Endothelial cell of umbilical vein (primary cell): Measurements from ENCODE around the gene TXNDC9. TPM values are rescaled to one million over a fixed set of nuclear protein-coding genes. Genes with fewer than 3 reads are reported as not detected.

Experiments
- BruUV-seq: library from RNA; stranded (reverse); fragments of 400-500 nt; replicated peaks from 2 replicates; lab custom pipeline; 2021; lab: Mats Ljungman, UMichigan
- CTCF ChIA-PET: fragments of 300-600, 350-600 bp; sonication (Branson Sonifier 250); formaldehyde crosslinking; loops from one replicate; lab custom pipeline; 2021; ENCODE audit warnings: antibody characterized with exemption, inconsistent platforms; lab: Charles Lee
- POLR2A ChIA-PET: fragments of 300-600, 350-600 bp; sonication (Branson Sonifier 250); formaldehyde crosslinking; loops from one replicate; lab custom pipeline; 2021; ENCODE audit warnings: antibody characterized with exemption, inconsistent platforms; lab: Charles Lee
- DNase-seq: peaks from one replicate; pipeline ENCODE4 v3.0.0-alpha.2; 2011; ENCODE audit warnings: low read depth, low spot score
- FAIRE-seq: peaks from 2 replicates; lab custom pipeline; 2011; peaks lifted over from hg19 to GRCh38; lab: Jason Lieb, UNC
- H2AFZ ChIP-seq: 2 replicates; pipeline ENCODE4 v1.6.0; 2012; ENCODE audit warnings: low read depth, low read length, control low read depth, inconsistent platforms
- H3K27ac ChIP-seq: 2 replicates; pipeline ENCODE4 v1.5.1; 2011; ENCODE audit warnings: low read depth, mild to moderate bottlenecking, control low read depth, low read length, moderate library complexity; ENCODE audit not compliant: insufficient read depth
- H3K27me3 ChIP-seq, 2 experiments: 2 replicates each; pipeline versions ENCODE4 v1.6.0 to v1.6.1; 2011; ENCODE audit warnings: low read length in 2 of 2, mixed read lengths in 1 of 2; ENCODE audit not compliant: control insufficient read depth in 2 of 2, insufficient read depth in 2 of 2
- H3K36me3 ChIP-seq, 2 experiments: 2 replicates in 1 of 2; 3 replicates in 1 of 2; pipeline ENCODE4 v1.5.1; 2011; ENCODE audit warnings: low read length in 2 of 2, mild to moderate bottlenecking in 1 of 2, moderate library complexity in 1 of 2; ENCODE audit not compliant: control insufficient read depth in 2 of 2, insufficient read depth in 2 of 2; ENCODE audit errors: extremely low read depth in 1 of 2
- H3K4me1 ChIP-seq: 3 replicates; pipeline ENCODE4 v1.5.1; 2011; ENCODE audit warnings: mild to moderate bottlenecking, low read length; ENCODE audit not compliant: control insufficient read depth, insufficient read depth; ENCODE audit errors: extremely low read depth
- H3K4me2 ChIP-seq: 2 replicates; pipeline ENCODE4 v1.6.1; 2011; ENCODE audit warnings: low read length, control low read depth, mixed read lengths; ENCODE audit not compliant: insufficient read depth
- H3K4me3 ChIP-seq, 3 experiments: fragments of 200-600 bp in 1 of 3; sonication (generic), shearing (Covaris generic) in 1 of 3; replicated peaks in 1 of 3; 2 replicates each; pipeline ENCODE4 v1.5.1; 2011 to 2016; ENCODE audit warnings: control low read depth in 3 of 3, low read length in 3 of 3, mild to moderate bottlenecking in 2 of 3, inconsistent platforms in 1 of 3, low read depth in 1 of 3, moderate library complexity in 1 of 3; ENCODE audit not compliant: insufficient read depth in 1 of 3
- H3K79me2 ChIP-seq: 2 replicates; pipeline ENCODE4 v1.6.0; 2012; ENCODE audit warnings: low read length, inconsistent platforms; ENCODE audit not compliant: control insufficient read depth, insufficient read depth
- H3K9ac ChIP-seq: replicated peaks from 2 replicates; pipeline ENCODE3; 2011; ENCODE audit warnings: low read length, control low read depth; ENCODE audit not compliant: insufficient read depth; ENCODE audit errors: extremely low read depth
- H3K9me1 ChIP-seq: replicated peaks from 3 replicates; pipeline ENCODE4 v1.6.0; 2011; ENCODE audit warnings: mild to moderate bottlenecking, low read length; ENCODE audit not compliant: control insufficient read depth, insufficient read depth; ENCODE audit errors: extremely low read depth
- H3K9me3 ChIP-seq: replicated peaks from 2 replicates; pipeline ENCODE4 v1.5.1; 2012; ENCODE audit warnings: low read length, inconsistent platforms; ENCODE audit not compliant: control insufficient read depth, insufficient read depth
- H4K20me1 ChIP-seq: replicated peaks from 2 replicates; pipeline ENCODE3; 2011; ENCODE audit warnings: mild to moderate bottlenecking, low read length; ENCODE audit not compliant: control insufficient read depth, insufficient read depth; ENCODE audit errors: extremely low read depth
- EZH2 ChIP-seq: IDR thresholded peaks from 2 replicates; pipeline ENCODE4 v1.6.1; 2012; ENCODE audit warnings: borderline replicate concordance, low read depth, mild to moderate bottlenecking, moderate library complexity, low read length, inconsistent platforms; ENCODE audit not compliant: severe bottlenecking
- FOS ChIP-seq: IDR thresholded peaks from 2 replicates; pipeline ENCODE4 v1.6.1; 2011; ENCODE audit warnings: mild to moderate bottlenecking, low read length, moderate library complexity, borderline replicate concordance; ENCODE audit not compliant: insufficient read depth
- GATA2 ChIP-seq: IDR thresholded peaks from 2 replicates; pipeline ENCODE4 v1.7.0; 2011; ENCODE audit warnings: low read depth, mild to moderate bottlenecking, moderate library complexity, mixed read lengths, low read length; ENCODE audit not compliant: insufficient read length, insufficient read depth
- JUN ChIP-seq: IDR thresholded peaks from 2 replicates; pipeline ENCODE4 v1.6.1; 2011; ENCODE audit warnings: borderline replicate concordance, low read depth; ENCODE audit not compliant: insufficient read length, insufficient read depth
- MAX ChIP-seq: IDR thresholded peaks from 2 replicates; pipeline ENCODE4 v1.6.1; 2011; ENCODE audit not compliant: insufficient read depth, insufficient read length
- MYC ChIP-seq: IDR thresholded peaks from one replicate; pipeline ENCODE4 v1.6.1; 2011; ENCODE audit warnings: mild to moderate bottlenecking, low read depth, low read length
- POLR2A ChIP-seq: IDR thresholded peaks from 2 replicates; pipeline ENCODE4 v1.6.1; 2012; ENCODE audit warnings: low read depth, mild to moderate bottlenecking, control low read depth, low read length
- POLR2AphosphoS5 ChIP-seq: IDR thresholded peaks from 2 replicates; pipeline ENCODE4 v1.6.1; 2012; ENCODE audit warnings: low read depth, mild to moderate bottlenecking, control low read depth, low read length, moderate library complexity; ENCODE audit not compliant: insufficient read depth
- dilution Hi-C: fragments of 300-500 bp; cut with MboI; formaldehyde crosslinking; loops from one replicate; pipeline ENCODE4 v1.15.0; 2019; ENCODE audit warnings: low sequenced_read_pairs; ENCODE audit not compliant: extremely low pct_ligation_motif_present
- intact Hi-C: fragments of 100-400 bp; cut with micrococcal nuclease; formaldehyde crosslinking; loops from one replicate; pipeline ENCODE4 v1.10.0; 2022
- polyA plus RNA-seq, 4 experiments: library from polyadenylated mRNA; depleted of rRNA in 3 of 4; stranded (reverse) in 3 of 4; unstranded in 1 of 4; fragments of >200 nt; gene quantifications; 2 replicates each; pipeline versions ENCODE4 v1.2.1 to v1.2.3, GENCODE V29; 2011 to 2012; ENCODE audit warnings: missing spikeins in 1 of 4
- total RNA-seq: library from RNA; stranded (reverse); gene quantifications from 2 replicates; pipeline ENCODE4 v1.2.3, GENCODE V29; 2021
- TF ChIP-seq, protein P1 (sequence below), 2 donors: IDR thresholded peaks; 1 replicate in 1 of 2; 2 replicates in 1 of 2; pipeline ENCODE4 v1.5.1; 2011; ENCODE audit warnings: low read length in 2 of 2, mild to moderate bottlenecking in 2 of 2, moderate library complexity in 2 of 2, control low read depth in 1 of 2, inconsistent platforms in 1 of 2, low read depth in 1 of 2; ENCODE audit not compliant: insufficient read depth in 1 of 2; ENCODE audit errors: extremely low read depth in 1 of 2

TXNDC9 gene
- total and polyA plus RNA-seq, 2 donors (not counting 3 experiments of a cell fraction or from before 2014, with no cell fraction given), result 18.6 to 45.8 TPM

- Histone ChIP-seq H4K20me1 (no peaks in the 10 kb centered on the region), H3K4me2 (peak overlapping the region; percentile 99), H3K4me3 (peak overlapping the region; percentile 89 to 96 (median 91)), H3K9me3 (no peaks in the 10 kb centered on the region), H3K4me1 (peaks cover 20% of the 10 kb centered on the region), H3K27ac (peak overlapping the region; percentile 68), H2AFZ (peak overlapping the region; percentile 50), H3K79me2 (peaks cover 88% of the 10 kb centered on the region), H3K36me3 (no peaks in the 10 kb centered on the region), H3K9ac (peak overlapping the region; percentile 91), H3K27me3 (no peaks in the 10 kb centered on the region), H3K9me1 (no peaks in the 10 kb centered on the region)
- intact Hi-C loops (loop anchor here (5.0 to 10.0 kb wide), 2 partner anchors 431 to 583 kb away; no protein-coding TSS in a partner anchor), dilution Hi-C loops (no loop called here)
- TSS peak; percentile 33 for BruUV-seq
- POLR2A ChIA-PET, result interaction anchor here (0.7 kb wide), 1 partner anchor 114 kb away, joined by 3 read pairs; no protein-coding TSS in a partner anchor
- TF ChIP-seq MYC (no peak), FOS (no peak), EZH2 (no peak), MAX (no peak), GATA2 (no peak), POLR2A (no peak), POLR2AphosphoS5 (no peak), JUN (no peak)
- TF ChIP-seq, protein P1, sequence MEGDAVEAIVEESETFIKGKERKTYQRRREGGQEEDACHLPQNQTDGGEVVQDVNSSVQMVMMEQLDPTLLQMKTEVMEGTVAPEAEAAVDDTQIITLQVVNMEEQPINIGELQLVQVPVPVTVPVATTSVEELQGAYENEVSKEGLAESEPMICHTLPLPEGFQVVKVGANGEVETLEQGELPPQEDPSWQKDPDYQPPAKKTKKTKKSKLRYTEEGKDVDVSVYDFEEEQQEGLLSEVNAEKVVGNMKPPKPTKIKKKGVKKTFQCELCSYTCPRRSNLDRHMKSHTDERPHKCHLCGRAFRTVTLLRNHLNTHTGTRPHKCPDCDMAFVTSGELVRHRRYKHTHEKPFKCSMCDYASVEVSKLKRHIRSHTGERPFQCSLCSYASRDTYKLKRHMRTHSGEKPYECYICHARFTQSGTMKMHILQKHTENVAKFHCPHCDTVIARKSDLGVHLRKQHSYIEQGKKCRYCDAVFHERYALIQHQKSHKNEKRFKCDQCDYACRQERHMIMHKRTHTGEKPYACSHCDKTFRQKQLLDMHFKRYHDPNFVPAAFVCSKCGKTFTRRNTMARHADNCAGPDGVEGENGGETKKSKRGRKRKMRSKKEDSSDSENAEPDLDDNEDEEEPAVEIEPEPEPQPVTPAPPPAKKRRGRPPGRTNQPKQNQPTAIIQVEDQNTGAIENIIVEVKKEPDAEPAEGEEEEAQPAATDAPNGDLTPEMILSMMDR (IDR thresholded peaks at IDR 0.05; ENCODE audit: extremely low read depth in 1 of 2, insufficient read depth in 1 of 2, low read depth in 1 of 2, low read length in 2 of 2), result no peak
- CTCF ChIA-PET, result interaction anchor here (0.9 to 4.4 kb wide), 6 partner anchors 10 to 183 kb away, joined by 3 to 41 read pairs (median 4); partner anchors contain the start of gene REV1
- peak; percentile 47 for DNase-seq
- no peak for FAIRE-seq
Measured at GRCh38 chr2:99338029-99338585, 2.0 kb upstream of the TXNDC9 start.
